Astrocyte of the hippocampus (primary cell): Measurements from ENCODE around the gene ZRSR2.
"Not testable (repeated sequence)": the region's sequence is repeated elsewhere in the genome, so short reads cannot be mapped to it uniquely, and the experiment has no call there.

Experiments used
- DNase-seq: peaks from one replicate; pipeline ENCODE4 v3.0.0; 2011; ENCODE audit warnings: low read depth, low spot score

The ZRSR2 gene, protein sequence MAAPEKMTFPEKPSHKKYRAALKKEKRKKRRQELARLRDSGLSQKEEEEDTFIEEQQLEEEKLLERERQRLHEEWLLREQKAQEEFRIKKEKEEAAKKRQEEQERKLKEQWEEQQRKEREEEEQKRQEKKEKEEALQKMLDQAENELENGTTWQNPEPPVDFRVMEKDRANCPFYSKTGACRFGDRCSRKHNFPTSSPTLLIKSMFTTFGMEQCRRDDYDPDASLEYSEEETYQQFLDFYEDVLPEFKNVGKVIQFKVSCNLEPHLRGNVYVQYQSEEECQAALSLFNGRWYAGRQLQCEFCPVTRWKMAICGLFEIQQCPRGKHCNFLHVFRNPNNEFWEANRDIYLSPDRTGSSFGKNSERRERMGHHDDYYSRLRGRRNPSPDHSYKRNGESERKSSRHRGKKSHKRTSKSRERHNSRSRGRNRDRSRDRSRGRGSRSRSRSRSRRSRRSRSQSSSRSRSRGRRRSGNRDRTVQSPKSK

DNA sequence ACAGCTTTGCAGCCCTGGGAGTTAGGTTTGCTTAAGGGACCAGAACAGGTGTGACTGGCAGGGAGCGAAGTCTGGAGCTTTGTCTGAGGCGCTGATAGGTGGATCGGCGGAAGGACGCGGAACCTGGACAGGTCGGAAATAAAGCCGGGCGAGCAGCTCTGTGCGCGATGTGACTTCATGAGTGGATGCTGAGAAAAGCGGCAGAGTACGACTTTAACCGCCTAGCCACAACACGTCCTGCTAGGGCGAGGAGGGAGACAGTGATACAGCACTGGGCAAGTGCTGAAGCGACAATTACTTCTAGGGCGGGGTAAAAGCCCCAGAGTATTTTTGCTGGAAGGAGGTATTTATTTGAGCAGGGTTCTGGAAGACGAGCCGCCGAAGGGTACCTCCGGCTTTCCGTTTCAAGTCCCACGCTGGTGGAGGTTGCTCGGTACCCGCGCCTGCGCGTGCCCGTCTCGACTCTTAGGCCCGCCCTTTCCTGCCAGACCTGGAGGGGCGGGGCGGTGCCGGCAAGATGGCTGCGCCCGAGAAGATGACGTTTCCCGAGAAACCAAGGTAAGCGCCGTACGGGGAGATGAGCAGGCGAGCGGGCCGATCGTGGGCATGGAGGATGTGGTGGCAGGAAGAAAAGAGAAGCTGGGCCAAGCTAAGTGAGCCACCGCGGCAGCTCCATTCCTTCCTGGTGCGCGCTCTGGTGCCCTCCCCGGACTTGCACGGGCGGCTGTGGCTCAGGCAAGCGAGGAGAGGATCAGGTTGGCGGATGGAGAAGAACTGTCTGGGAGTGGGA lies at the start of gene ZRSR2:
Gene ZRSR2, plus strand, starts transcription at position 506 of the 790 bp plus-strand sequence. Its CDS starts 12 bp downstream, at position 518.
- peak; percentile 94 for DNase-seq

DNA sequence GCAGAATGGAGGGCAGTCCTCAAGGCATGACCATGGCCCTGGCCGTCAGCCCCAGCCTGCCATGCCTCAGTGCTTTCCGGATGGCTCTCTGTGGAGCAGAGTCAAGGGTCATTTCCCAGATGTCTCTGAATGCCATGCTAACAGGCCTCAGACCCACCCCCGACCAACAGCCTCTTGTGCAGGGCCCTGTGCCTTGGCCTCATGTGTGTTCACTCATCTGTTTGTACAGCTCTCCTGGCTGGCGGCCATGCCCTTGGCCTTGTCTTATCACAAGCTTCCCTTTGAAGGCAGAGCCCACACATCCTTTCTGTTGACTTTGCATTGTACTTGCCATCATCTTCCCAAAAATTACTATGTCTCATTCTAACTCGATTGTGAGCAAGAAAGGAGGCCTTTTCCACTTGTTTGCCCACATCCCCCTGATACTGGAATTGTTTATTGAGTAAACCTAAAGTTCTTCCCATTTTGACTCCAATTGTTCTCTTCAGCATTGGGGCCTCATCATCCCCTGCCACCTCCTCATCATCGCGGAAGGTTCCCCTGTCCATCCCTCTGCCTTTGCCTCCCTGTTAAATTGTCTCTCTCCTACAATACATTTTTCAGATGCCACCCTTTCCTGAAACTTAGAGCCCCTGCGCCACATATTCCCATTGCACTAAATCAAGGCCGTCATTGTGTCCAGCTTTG lies 46.0 kb upstream of the ZRSR2 start:
- DNase-seq = no peak

DNA sequence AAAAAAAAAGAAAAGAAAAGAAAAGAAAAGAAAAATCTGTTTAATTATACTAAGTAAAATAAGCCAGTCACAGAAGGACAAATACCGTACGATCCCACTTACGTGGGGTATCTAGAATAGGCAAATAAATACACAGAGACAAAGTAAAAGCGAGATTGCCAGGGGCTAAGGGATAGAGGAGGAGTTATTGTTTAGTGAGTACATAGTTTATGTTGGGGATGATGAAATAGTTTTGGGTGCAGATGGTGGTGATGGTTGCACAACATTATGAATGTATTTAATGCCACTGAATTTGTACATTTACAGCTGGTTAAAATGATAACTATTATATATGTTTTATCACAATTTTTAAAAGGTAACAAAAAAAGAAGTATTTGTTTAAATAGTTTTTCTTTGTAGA lies 45.1 kb upstream of the ZRSR2 start:
- DNase-seq = no peak

DNA sequence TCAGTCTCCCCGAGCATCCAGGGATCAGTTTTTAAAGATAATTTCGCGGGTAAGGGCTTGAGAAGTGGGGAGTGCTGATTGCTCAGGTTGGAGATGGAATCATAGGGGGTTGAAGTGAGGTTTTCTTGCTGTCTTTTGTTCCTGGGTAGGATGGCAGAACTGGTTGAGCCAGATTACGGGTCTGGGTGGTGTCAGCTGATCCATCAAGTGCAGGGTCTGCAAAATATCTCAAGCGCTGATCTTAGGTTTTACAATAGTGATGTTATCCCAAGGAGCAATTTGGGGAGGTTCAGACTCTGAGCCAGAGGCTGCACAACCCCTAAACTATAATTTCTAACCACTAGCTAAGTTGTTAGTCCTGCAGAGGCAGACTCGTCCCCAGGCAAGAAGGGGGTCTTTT lies 43.6 kb upstream of the ZRSR2 start:
- DNase-seq = not testable (repeated sequence)

DNA sequence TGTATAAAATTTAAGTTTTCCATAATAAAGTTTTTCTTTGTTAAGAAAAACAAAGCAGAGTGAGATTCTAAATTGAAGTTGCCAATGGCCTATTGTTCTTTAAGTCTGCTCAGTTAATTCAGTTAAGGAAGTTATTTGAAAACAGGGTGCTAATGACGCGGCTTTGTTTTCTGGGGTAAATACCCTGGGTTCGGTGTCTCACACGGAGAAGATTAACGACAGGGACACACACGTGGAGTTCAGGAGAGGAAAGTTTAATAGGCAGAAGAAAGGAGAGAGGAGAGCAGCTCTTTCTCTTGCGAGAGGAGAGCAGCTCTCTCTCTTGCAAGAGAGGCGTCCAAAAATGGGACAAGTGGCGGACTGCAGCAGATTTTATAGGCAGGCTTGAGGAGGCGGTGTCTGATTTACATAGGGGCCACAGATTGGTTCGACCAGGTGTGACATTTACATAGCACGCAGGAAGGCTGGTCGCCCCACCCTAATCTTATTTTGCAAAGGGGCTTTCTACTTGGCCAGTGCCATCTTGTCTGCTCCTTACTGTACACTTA lies 42.6 kb upstream of the ZRSR2 start:
- DNase-seq = no peak

DNA sequence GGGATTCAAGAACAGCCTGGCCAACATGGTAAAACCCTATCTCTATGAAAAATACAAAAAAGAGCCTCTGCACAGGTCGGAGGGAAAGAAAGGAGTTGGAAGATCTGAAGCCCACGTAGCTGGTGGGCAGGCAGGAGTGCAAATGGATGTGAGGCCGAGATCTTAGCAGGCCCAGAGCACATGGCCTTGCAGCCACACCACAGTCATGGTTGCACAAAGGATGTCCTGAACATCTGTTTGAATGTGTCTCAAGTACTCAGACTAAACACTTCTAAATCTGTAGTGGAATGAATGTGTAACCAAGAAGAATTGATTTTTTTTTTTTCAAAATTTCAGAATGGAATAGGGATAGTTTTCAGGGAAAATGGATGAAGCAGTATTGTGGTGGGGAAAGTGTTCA lies 41.4 kb upstream of the ZRSR2 start:
- DNase-seq = no peak

DNA sequence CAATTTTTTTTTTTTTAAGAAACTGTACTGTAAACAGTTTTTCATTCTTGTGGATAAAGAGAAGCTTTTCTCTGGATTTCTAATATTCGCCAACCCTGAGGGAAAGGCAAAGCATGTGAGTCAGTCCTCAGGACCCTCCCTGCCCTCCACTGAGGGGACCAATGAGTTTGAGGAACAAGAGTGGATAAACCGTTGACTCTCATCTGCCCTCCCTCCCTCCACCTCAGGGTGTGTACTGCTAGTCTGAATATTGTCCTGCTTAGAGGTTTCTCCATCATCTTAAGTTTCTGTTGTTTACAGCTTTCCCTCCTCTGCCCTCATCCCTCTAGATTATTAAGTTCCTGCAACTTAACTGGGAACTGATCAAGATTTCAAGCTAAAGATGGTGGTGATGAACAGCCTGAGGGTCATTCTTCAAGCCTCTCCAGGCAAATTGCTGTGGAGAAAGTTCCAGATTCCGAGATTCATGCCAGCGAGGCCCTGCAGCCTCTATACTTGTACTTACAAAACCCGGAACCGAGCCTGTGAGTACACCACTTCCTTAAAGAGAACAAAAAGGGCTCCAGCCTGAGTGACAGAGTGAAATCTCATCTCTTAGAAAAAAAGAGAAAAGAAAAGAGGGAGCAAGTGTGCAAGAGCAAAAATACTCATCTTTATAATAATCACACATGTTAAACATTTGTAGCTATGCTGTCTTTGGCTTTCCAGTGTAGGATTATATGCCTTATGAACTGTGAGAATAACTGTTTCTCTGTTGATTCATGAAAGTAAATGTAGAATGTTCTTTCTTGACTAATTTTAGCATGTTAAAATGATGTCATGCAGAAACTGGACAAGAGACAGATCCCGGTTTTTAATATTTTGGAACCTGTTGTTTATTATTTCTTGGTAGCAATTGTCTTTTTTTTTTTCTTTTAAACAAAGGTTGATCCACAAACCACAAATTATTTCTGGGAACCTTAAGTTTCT lies 40.4 kb upstream of the ZRSR2 start:
- DNase-seq = no peak

DNA sequence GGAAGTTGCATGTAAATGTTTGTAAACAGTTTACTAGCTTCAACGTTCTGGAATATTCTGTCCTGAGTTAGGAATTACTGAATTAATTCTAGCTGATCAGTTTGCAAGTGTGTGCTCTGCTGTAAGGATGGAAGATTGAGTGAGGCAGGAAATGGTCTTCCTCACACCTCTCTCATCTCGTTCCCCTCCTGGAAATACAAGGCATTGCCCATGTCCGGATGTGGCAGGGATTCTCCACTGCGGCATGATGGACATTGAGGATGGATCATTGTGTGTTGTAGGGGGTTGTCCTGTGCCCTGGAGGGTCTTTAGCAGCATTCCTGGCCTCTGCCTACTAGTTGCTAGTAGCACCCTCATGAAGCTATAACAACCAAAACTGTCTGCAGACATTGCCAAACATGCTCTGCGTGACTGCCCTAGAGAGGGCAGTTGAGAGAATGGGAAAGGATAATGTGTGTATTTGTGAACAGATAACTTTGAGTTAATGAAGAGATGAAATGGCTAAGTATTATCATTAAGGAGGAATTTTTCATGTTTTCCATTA lies 39.6 kb upstream of the ZRSR2 start:
- no peak for DNase-seq

DNA sequence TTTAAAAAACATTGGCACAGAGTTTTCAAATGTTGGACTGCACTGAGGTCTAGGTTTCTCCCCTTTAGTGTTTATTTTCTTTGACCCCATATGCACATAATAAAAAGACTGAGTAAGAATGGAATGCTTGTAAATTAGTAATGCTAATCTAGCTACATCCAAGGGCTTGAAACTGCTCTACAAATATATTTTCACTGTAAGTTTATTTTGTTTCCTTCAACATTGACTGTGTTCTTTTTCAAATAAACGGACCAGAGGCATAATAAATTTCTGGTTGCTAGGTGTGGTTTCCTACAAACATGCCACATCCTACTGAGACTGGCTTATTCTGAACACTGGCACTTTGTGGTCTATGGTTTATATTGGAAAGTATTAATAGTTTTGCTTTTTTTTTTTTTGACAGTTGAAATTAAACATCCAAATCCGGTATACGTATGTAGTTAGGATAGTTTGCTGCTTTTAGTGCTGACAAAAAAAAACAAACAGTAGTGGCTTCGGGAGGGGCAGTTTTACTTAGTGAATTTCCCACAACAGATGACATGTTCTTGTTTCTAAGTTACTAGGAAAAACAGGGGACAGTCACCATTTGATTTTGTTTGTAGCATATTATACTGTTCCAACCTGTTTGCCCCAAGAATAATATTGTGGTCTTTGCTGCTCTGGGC lies 39.0 kb upstream of the ZRSR2 start:
- DNase-seq = peak; percentile 37

DNA sequence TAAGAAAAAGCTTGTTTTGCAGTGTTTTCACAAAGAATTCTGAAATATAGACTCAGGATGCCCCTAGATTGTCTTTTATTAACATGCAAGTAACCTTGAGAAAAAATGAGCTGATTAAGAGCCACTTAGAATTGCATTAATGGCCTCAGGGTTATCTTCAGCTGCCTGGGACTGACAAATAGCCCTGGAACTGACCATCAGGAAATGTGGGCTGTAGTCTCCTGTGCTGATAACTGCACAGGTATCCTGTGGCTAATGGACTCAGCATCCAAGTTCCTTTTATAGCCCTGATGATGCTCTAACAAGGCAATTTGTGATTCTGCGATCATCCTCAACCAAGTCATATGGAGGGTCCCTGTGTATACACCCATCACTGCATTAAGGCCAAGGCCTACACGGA lies 35.2 kb upstream of the ZRSR2 start:
- DNase-seq = no peak

DNA sequence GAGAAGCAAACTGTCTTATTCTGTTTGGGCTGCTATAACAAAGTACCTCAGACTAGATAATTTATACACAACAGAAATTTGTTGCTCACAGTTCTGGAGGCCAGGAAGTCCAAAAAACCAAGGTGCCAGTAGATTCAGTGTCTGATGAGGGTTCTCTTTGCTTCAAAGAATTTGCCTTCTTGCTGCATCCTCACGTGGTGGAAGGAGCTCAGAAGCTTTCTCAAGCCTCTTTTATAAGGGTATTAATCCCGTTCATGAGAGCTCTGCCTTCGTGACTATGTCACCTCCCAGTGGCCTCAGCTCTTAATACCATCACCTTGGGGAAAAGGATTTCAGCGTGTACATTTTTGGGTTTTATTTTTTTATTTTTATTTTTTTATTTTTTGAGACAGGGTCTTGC lies 32.1 kb upstream of the ZRSR2 start:
- no peak for DNase-seq

DNA sequence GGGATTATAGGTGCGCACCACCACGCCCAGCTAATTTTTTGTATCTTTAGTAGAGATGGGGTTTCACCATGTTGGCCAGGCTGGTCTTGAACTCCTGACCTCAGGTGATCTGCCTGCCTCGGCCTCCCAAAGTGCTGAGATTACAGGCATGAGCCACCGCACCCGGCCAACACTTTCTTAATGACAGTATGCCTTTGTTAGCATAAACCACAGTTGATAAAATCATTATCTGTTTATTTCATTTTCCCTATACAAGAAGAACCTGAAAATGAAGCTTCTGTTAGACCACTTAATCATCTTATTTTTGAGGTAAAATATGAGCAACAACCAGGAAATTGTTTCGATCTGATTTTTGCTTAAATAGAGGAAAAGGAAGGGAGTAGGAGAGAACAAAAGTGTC lies 30.4 kb upstream of the ZRSR2 start:
- not testable (repeated sequence) for DNase-seq

DNA sequence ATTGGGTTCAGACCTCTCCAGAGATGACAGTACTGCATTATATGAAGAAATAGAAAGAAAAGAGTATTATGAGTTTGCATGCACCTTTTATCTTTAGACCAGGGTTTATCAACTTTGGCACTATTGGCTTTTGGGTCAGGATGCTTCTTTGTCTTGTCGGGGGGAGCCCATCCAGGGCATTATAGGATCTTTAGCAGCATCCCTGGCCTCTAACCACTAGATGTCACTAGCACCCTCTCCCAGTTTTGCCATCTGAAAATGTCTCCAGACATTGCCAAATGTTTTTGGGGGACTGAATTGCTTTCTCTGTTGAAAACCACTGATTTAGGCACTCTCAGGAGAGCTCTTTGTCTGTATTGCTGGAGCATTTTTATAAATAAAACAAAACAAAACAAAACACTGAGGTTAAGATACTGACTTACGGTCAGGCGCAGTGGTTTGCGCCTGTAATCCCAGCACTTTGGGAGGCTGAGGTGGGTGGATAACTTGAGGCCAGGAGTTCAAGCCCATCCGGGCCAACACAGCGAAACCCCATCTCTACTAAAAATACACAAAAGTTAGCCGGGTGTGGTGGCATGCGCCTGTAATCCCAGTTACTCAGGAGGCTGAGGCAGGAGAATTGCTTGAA lies 28.6 kb upstream of the ZRSR2 start:
- peak; percentile 53 for DNase-seq

DNA sequence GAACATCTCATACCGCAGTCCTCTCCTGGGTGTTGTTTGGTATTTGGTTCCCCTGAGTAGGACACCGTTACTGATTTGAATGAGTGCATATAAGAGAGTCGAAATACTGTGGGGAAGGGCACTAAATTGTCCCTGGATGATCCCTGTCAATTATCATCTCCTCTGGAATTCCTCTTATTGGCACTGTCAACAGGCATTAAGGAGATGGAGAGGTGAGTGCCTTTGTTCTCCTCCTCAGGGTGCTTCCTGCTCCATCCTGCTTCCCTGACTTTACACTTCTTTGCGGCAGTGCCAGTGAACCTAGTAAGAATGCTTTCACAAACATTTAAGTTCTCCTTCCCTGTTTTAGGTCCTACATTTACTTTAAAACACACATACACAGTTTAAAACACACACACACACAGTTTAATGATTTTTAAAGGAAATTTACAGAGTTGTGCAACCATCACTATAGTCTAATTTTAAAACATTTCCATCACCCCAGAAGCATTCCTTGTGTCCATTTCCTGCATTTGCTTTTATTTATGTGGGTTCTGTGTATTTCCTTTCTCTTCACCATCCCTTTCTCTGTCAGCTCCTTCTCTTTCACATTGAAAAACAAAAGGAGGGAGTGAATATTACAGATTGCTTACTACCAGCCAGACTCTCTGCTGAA lies 20.9 kb upstream of the ZRSR2 start:
- DNase-seq = no peak

DNA sequence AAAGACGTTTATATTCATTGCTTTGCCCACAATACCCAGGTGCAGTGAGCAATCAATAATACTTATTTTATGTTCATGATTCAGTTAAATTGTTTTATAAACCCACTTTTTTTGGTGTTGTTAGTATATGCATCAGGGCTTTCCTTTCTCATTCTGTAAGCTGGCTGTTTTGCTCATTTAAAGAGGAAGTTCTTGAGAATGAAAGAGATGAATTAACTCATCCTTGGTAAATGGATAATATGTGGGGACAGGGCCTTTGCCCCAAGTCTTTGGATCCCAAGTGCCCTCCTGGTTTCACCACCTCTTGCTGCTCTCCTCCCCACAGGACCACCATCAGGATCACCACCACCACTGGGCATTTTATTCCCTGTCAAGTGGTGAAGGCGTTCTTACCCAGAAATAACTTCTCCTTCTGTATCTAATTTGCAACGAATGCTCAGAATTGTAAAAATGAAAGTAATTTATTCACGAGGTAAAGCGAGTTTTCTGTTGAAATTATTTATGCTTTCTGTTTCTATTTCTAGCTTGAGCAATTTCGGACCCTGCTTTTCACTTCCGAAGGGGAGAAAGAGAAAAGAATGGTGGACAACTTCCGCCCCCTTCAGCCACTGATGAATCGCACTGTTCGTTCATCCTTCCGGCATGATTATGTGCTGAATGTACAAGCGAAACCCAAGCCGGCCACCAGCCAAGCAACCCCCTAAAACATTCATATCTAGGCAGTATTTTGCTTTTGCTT lies 8.2 kb upstream of the ZRSR2 start:
- DNase-seq = no peak

DNA sequence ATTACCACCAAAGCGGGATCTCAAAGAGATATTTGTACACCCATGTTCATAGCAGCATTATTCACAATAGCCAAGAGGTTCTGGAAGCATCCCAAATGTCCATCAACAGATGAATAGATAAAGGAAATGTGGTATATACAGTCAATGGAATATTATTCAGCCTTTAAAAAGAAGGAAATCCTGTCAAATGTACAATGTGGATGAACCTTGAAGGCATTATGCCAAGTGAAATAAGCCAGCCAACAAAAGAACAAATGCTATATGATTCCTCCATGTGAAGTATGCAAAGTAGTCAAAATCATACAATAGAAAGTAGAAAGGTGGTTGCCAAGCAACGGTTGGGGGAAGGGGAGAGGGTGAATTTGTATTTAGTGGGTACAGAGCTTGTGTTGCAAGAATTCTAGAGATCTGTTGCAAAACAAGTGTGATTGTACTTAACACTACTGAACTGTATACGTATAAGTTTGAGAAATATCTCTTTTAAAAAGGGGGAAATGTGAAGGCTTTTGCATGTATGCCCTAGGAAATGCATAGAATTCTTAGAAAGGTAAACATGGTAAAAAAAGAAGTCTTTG lies 5.0 kb upstream of the ZRSR2 start:
- no peak for DNase-seq

DNA sequence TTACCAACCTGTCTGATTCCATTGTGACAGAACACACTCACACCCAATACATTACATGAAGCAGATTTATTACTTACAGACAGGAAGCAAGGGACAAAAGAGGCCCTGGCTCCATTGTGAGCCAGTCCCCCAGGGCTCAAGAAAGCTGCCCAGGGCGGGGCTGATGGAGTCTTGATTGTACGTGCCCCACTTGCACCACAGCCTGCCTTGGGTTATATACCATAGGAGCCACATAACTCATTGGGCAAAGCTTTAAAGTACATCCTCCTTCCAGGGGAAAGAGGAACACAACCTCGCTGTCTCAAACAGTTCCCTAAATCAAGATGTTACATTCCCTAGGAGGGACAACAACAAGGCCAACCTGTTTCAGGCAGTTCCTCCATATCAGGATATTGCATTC lies 3.4 kb upstream of the ZRSR2 start:
- DNase-seq = no peak

DNA sequence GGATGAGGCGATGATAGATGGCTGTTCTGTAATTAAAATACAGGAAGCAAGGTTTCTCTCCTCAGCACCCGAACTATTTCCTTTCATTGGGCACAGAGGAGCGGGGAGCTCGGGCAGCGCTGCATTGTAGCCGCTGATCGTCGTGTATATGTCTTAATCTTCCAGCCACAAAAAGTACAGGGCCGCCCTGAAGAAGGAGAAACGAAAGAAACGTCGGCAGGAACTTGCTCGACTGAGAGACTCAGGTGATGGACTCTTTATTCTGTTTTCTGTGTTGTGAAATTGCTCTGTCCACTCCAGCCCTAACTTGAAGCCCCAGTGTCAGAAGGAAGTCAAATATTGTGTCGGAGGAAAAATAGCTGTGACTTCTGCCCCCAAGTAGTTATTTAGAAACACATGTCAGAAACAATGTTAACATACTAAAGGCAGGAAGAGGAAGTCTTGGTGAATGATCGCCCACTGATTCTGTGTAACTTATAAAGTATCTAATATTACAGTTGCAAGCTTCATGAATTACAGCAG lies 546 bp downstream of the ZRSR2 start:
- DNase-seq = no peak
